H1 (cell line): ENCODE measurements around the gene DNAJC6. TPM values are rescaled to one million over a fixed set of nuclear protein-coding genes. Genes with fewer than 3 reads are reported as not detected.

ENCODE experiments used
- CTCF ChIA-PET: fragments of 300-600 bp; sonication (Branson Sonifier 250); formaldehyde crosslinking; loops from one replicate; lab custom pipeline; 2021; ENCODE audit not compliant: partially characterized antibody; lab: Charles Lee
- POLR2A ChIA-PET: fragments of 300-600 bp; sonication (Branson Sonifier 250); formaldehyde crosslinking; loops from one replicate; lab custom pipeline; 2021; ENCODE audit warnings: inconsistent platforms; ENCODE audit not compliant: partially characterized antibody; lab: Charles Lee
- DNase-seq, 2 experiments: peaks; one replicate each; pipeline versions ENCODE4 v3.0.0 to v3.0.0-alpha.2; 2010 to 2022; ENCODE audit warnings: low spot score in 2 of 2, low read depth in 1 of 2, mixed read lengths in 1 of 2
- FAIRE-seq: peaks from 2 replicates; lab custom pipeline; 2011; peaks lifted over from hg19 to GRCh38; lab: Jason Lieb, UNC
- H2AFZ ChIP-seq: 2 replicates; pipeline ENCODE4 v1.8.1; 2012; ENCODE audit warnings: low read length, inconsistent platforms
- H2AK5ac ChIP-seq: 2 replicates; pipeline ENCODE4 v1.6.1; 2013; ENCODE audit warnings: low read depth, low read length
- H2BK120ac ChIP-seq: replicated peaks from 2 replicates; pipeline ENCODE3; 2013; ENCODE audit warnings: low read depth, low read length, inconsistent platforms
- H2BK12ac ChIP-seq: 2 replicates; pipeline ENCODE4 v1.6.1; 2013; ENCODE audit warnings: low read depth, low read length
- H2BK15ac ChIP-seq: 2 replicates; pipeline ENCODE4 v1.6.1; 2013; ENCODE audit warnings: low read length
- H2BK20ac ChIP-seq: 2 replicates; pipeline ENCODE4 v1.6.1; 2013; ENCODE audit warnings: low read length
- H2BK5ac ChIP-seq: 2 replicates; pipeline ENCODE4 v1.6.1; 2013; ENCODE audit warnings: low read depth, low read length
- H3K14ac ChIP-seq: 2 replicates; pipeline ENCODE4 v1.6.1; 2013; ENCODE audit warnings: inconsistent platforms; ENCODE audit not compliant: insufficient read length
- H3K18ac ChIP-seq: 2 replicates; pipeline ENCODE4 v1.6.1; 2013; ENCODE audit warnings: low read length; ENCODE audit errors: extremely low read depth
- H3K23ac ChIP-seq: 2 replicates; pipeline ENCODE4 v1.6.1; 2013; ENCODE audit warnings: inconsistent platforms; ENCODE audit not compliant: insufficient read length
- H3K23me2 ChIP-seq: 2 replicates; pipeline ENCODE4 v1.6.1; 2013; ENCODE audit warnings: low read depth, low read length
- H3K27ac ChIP-seq: 2 replicates; pipeline ENCODE4 v1.6.1; 2011; ENCODE audit warnings: low read depth, low read length, inconsistent platforms
- H3K27me3 ChIP-seq, 4 experiments: replicated peaks in 1 of 4; 1 replicate in 1 of 4; 2 replicates in 3 of 4; pipeline versions ENCODE4 v1.6.1 to v1.8.1; 2011 to 2013; ENCODE audit warnings: low read length in 3 of 4, mild to moderate bottlenecking in 3 of 4, inconsistent platforms in 2 of 4, mixed read lengths in 2 of 4, moderate library complexity in 1 of 4; ENCODE audit not compliant: control insufficient read depth in 3 of 4, insufficient read depth in 3 of 4; ENCODE audit errors: extremely low read depth in 1 of 4
- H3K36me3 ChIP-seq, 4 experiments: 2 replicates each; pipeline versions ENCODE4 v1.6.1 to v1.8.1; 2011 to 2013; ENCODE audit warnings: mild to moderate bottlenecking in 4 of 4, low read length in 3 of 4, moderate library complexity in 2 of 4, control low read depth in 1 of 4, inconsistent platforms in 1 of 4; ENCODE audit not compliant: insufficient read depth in 4 of 4, control insufficient read depth in 2 of 4
- H3K4ac ChIP-seq: replicated peaks from 2 replicates; pipeline ENCODE3; 2013; ENCODE audit warnings: low read length, low read depth, mixed read lengths, inconsistent platforms; ENCODE audit not compliant: insufficient read length
- H3K4me1 ChIP-seq, 4 experiments: replicated peaks in 1 of 4; 1 replicate in 1 of 4; 2 replicates in 3 of 4; pipeline versions ENCODE4 v1.6.1 to v1.8.1; 2011 to 2013; ENCODE audit warnings: low read length in 3 of 4, inconsistent platforms in 2 of 4, mixed read lengths in 1 of 4; ENCODE audit not compliant: insufficient read depth in 4 of 4, control insufficient read depth in 3 of 4
- H3K4me2 ChIP-seq, 2 experiments: 2 replicates each; pipeline versions ENCODE4 v1.6.1 to v1.8.1; 2011 to 2013; ENCODE audit warnings: low read depth in 2 of 2, low read length in 2 of 2, control low read depth in 1 of 2, inconsistent platforms in 1 of 2, mild to moderate bottlenecking in 1 of 2; ENCODE audit not compliant: insufficient read depth in 1 of 2
- H3K4me3 ChIP-seq, 4 experiments: fragments of 200-600, 300-600 bp in 1 of 4; sonication (generic), shearing (Covaris generic), sonication (Bioruptor Twin) in 1 of 4; 2 replicates each; pipeline versions ENCODE4 v1.5.1 to v1.8.1; 2011 to 2016; ENCODE audit warnings: low read length in 4 of 4, low read depth in 3 of 4, control low read depth in 2 of 4, inconsistent platforms in 2 of 4, mild to moderate bottlenecking in 2 of 4, mixed read lengths in 1 of 4, moderate library complexity in 1 of 4; ENCODE audit not compliant: insufficient read depth in 2 of 4; ENCODE audit errors: extremely low read depth in 1 of 4
- H3K56ac ChIP-seq: replicated peaks from 2 replicates; pipeline ENCODE3; 2013; ENCODE audit warnings: low read depth, mild to moderate bottlenecking, mixed read lengths, low read length, inconsistent platforms; ENCODE audit not compliant: insufficient read length
- H3K79me1 ChIP-seq: 2 replicates; pipeline ENCODE4 v1.6.1; 2013; ENCODE audit warnings: low read depth, low read length, control low read depth
- H3K79me2 ChIP-seq, 2 experiments: 2 replicates each; pipeline versions ENCODE4 v1.6.1 to v1.8.1; 2012 to 2013; ENCODE audit warnings: low read length in 2 of 2, mild to moderate bottlenecking in 2 of 2, inconsistent platforms in 1 of 2; ENCODE audit not compliant: insufficient read depth in 2 of 2, control insufficient read depth in 1 of 2
- H3K9ac ChIP-seq, 4 experiments: replicated peaks in 1 of 4; 1 replicate in 1 of 4; 2 replicates in 3 of 4; pipeline versions ENCODE4 v1.6.1 to v1.8.1; 2011 to 2013; ENCODE audit warnings: low read depth in 3 of 4, low read length in 3 of 4, control low read depth in 2 of 4, mild to moderate bottlenecking in 2 of 4, moderate library complexity in 2 of 4, inconsistent platforms in 1 of 4; ENCODE audit errors: extremely low read depth in 1 of 4
- H3K9me3 ChIP-seq, 2 experiments: 2 replicates each; pipeline versions ENCODE4 v1.6.1 to v1.8.1; 2012 to 2013; ENCODE audit warnings: mild to moderate bottlenecking in 2 of 2, moderate library complexity in 2 of 2, control low read depth in 1 of 2, inconsistent platforms in 1 of 2, low read depth in 1 of 2, low read length in 1 of 2, mixed read lengths in 1 of 2; ENCODE audit not compliant: insufficient read depth in 2 of 2
- H4K20me1 ChIP-seq, 2 experiments: replicated peaks in 1 of 2; 2 replicates each; pipeline versions ENCODE3 to v1.8.1; 2011 to 2013; ENCODE audit warnings: inconsistent platforms in 2 of 2, low read length in 2 of 2, mild to moderate bottlenecking in 1 of 2; ENCODE audit not compliant: insufficient read depth in 2 of 2, control insufficient read depth in 1 of 2
- H4K5ac ChIP-seq: 2 replicates; pipeline ENCODE4 v1.6.1; 2013; ENCODE audit warnings: low read length, low read depth, mixed read lengths, inconsistent platforms; ENCODE audit not compliant: insufficient read length
- H4K8ac ChIP-seq: 2 replicates; pipeline ENCODE4 v1.8.0; 2013; ENCODE audit warnings: mild to moderate bottlenecking, moderate library complexity, low read length, inconsistent platforms; ENCODE audit not compliant: insufficient read depth; ENCODE audit errors: extremely low read depth
- H4K91ac ChIP-seq: replicated peaks from 2 replicates; pipeline ENCODE3; 2013; ENCODE audit warnings: low read length, mixed read lengths, inconsistent platforms; ENCODE audit not compliant: insufficient read length
- ASH2L ChIP-seq: fragments of 200-600, 300-600 bp; sonication (generic); IDR thresholded peaks from one replicate; pipeline ENCODE4 v1.7.1; 2017; ENCODE audit warnings: low read length
- CHD2 ChIP-seq: IDR thresholded peaks from 2 replicates; pipeline ENCODE4 v1.6.1; 2012; ENCODE audit warnings: low read length, improper control_type of control experiment
- USF2 ChIP-seq: IDR thresholded peaks from 2 replicates; pipeline ENCODE4 v1.6.1; 2011; ENCODE audit warnings: low read length, improper control_type of control experiment
- WGBS, 2 experiments: shearing (Covaris generic) in 1 of 2; methylation state at CpG; one replicate each; pipeline versions ENCODE4 v1.1.6 to v1.1.7; 2013 to 2015; ENCODE audit warnings: low lambda C conversion rate in 2 of 2, mixed read lengths in 2 of 2, inconsistent platforms in 1 of 2, low coverage in 1 of 2, missing lambda C conversion rate in 1 of 2; ENCODE audit not compliant: insufficient replicate concordance in 2 of 2, insufficient coverage in 1 of 2, insufficient read length in 1 of 2; ENCODE audit errors: extremely low coverage in 1 of 2, missing lambda C conversion rate in 1 of 2; 5-methylcytosine and 5-hydroxymethylcytosine counted together
- polyA plus RNA-seq, 7 experiments: library from polyadenylated mRNA; depleted of rRNA in 3 of 7; stranded (reverse) in 5 of 7; unstranded in 2 of 7; fragments of >200 nt in 5 of 7; fragments of 200-250 nt in 2 of 7; gene quantifications; 1 replicate in 5 of 7; 2 replicates in 1 of 7; 4 replicates in 1 of 7; pipeline versions ENCODE4 v1.2.1 to v1.2.3, GENCODE V29; 2011 to 2013; ENCODE audit warnings: missing spikeins in 2 of 7, mixed read lengths in 2 of 7
- total RNA-seq: library from RNA; stranded (reverse); fragmentation: NEBNext Ultra II Directional; extraction: Animal tissue kit (Norgen Biotek cat#: 25700); gene quantifications from 2 replicates; pipeline ENCODE4 v1.2.1, GENCODE V29; 2021

Gene DNAJC6
- total and polyA plus RNA-seq, 2 of the 8 experiments (the other 6 are each of a cell fraction or from before 2014, with no cell fraction given): 1.6 to 3.0 TPM

DNA sequence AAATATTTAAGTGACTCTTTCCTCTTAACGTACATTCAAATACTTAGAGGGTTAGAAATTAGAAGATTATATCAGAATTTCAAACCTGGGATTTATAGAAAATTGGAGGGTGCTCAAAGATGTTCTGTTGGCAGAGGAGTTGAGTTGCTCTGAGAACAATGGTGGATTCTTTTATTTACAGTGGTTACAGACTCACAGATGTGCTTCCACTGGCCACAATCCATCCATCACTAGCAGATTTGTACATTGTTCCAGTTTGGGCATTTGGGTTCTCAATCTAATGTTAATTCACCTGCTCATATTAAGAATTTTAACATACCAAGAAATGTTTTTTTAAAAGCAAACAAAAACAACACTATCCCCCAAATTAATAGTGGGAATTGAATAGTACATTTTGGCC lies 23.5 kb downstream of the DNAJC6 start:
- Histone ChIP-seq H3K27ac (no peak overlapping the region), H3K36me3 (no peaks in the 10 kb centered on the region), H3K4me3 (no peak overlapping the region), H4K8ac (no peak overlapping the region), H3K23ac (no peak overlapping the region), H3K27me3 (no peaks in the 10 kb centered on the region), H2BK5ac (no peak overlapping the region), H3K9ac (no peak overlapping the region), H4K5ac (no peak overlapping the region)
- CTCF ChIA-PET: no interaction called here
- TF ChIP-seq CHD2 (no peak), ASH2L (no peak), USF2 (no peak)
- TF ChIP-seq, all 59 proteins: peak for 0
- Histone ChIP-seq H3K79me1 (no peaks in the 10 kb centered on the region), H3K14ac (no peak overlapping the region), H2AFZ (no peak overlapping the region), H2BK15ac (no peak overlapping the region), H4K20me1 (no peaks in the 10 kb centered on the region), H3K9me3 (no peaks in the 10 kb centered on the region; a peak in 1 of 4 replicates), H3K79me2 (no peaks in the 10 kb centered on the region), H2BK120ac (no peak overlapping the region), H2AK5ac (no peak overlapping the region), H3K4ac (no peak overlapping the region), H4K91ac (no peak overlapping the region), H2BK20ac (no peak overlapping the region), H3K56ac (no peak overlapping the region), H2BK12ac (no peak overlapping the region), H3K4me1 (no peaks in the 10 kb centered on the region), H3K23me2 (no peaks in the 10 kb centered on the region), H3K18ac (no peak overlapping the region), H3K4me2 (no peak overlapping the region)
- DNase-seq (no peak), FAIRE-seq (no peak)
- 95% methylated on average over 1 of the region's 1 CpG; no CpG with 5 or more reads in 1 of the 2 experiments for WGBS, 2 experiments
- POLR2A ChIA-PET: no interaction called here
